ENCODE results near the gene OPN5.

DNA sequence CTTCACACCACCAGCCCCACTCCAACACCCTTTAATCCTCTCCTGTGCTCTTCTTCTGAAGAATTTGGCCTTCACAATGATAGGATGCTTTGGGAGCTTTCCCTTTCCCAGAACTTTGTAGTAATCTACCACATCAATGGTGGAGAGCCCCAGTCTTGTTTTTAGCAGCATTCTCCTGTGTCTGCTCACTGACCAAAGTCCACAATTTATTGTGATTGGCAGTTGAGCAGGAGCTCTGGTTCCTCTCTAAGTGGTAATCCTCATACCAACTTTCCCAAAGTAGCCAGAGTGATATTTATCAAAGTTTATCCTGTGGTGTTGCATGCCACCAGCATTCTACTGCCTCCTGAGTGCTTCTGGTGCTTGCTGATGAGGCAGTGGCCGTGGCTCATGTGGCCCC lies 29.0 kb upstream of the OPN5 start:
- TF ChIP-seq CTCF (IDR thresholded peaks at IDR 0.05; ENCODE audit: low read depth, low read length) (no peak), POLR2A (IDR thresholded peaks at IDR 0.05; ENCODE audit: extremely low read depth, insufficient read length) (no peak)
